ENCODE results near the gene GPR149. TPM values are rescaled to one million over a fixed set of nuclear protein-coding genes. Genes with fewer than 3 reads are reported as not detected.

Gene GPR149
- not detected in 2 replicates for total RNA-seq (2013; cell fraction: nucleolus; rRNA removed)
- total RNA-seq (2014; rRNA removed) (not detected in 2 replicates), total RNA-seq (2014; rRNA removed; fragmentation: Illumina TruSeq; extraction: Trizol) (not detected in 2 replicates), total RNA-seq (2021) (not detected in 2 replicates), polyA plus RNA-seq (2011; rRNA removed) (not detected in 2 replicates), polyA plus RNA-seq (2014; fragmentation: Illumina TruSeq; extraction: Trizol) (not detected in 2 replicates), polyA plus RNA-seq (2014; fragmentation: Nextera tagmentation; extraction: Ambion mirVana) (not detected), polyA plus RNA-seq (2014; rRNA removed) (not detected in 2 replicates), polyA plus RNA-seq (2016; fragmentation: Nextera tagmentation; extraction: Ambion mirVana) (not detected), polyA minus RNA-seq (2011; rRNA and poly(A)+ RNA removed) (not detected in 2 replicates), Bru-seq, nascent RNA (percentile 1 among the genes with signal in this experiment), BruChase-seq, experiment 1, labeled RNA remaining after a 6-hour chase (not detected), BruChase-seq, experiment 2, labeled RNA remaining after a 2-hour chase (not detected)
- not detected for polyA plus RNA-seq (2011; ENCODE audit: low read depth)
- not detected in 2 replicates for polyA plus RNA-seq (2011; cell fraction: cytosol; rRNA removed)
- polyA plus RNA-seq (2011; cell fraction: nucleus; rRNA removed) = not detected in 2 replicates
- polyA plus RNA-seq (2012) = not detected in 2 replicates
- not detected in 2 replicates for polyA minus RNA-seq (2011; cell fraction: cytosol; rRNA and poly(A)+ RNA removed)
- not detected in 2 replicates for polyA minus RNA-seq (2011; cell fraction: nucleus; rRNA and poly(A)+ RNA removed)
- long read RNA-seq, experiment 1 = 0 reads
- long read RNA-seq, experiment 2 = 0 reads

- Histone ChIP-seq H4K20me1 (ENCODE audit: control insufficient read depth, insufficient read depth) (no peaks in the 10 kb centered on the region), H3K27me3 (replicated peaks in 1 of 2; ENCODE audit: control insufficient read depth in 2 of 2, insufficient read depth in 2 of 2, low read length in 1 of 2) (peaks cover 2 to 4% of the 10 kb centered on the region in 2 experiments), H2AFZ (ENCODE audit: control insufficient read depth, low read depth, low read length) (no peak within 1 kb of the TSS), H3K36me3 (ENCODE audit: control insufficient read depth in 2 of 2, insufficient read depth in 2 of 2, low read length in 1 of 2) (no peaks in the 10 kb centered on the region), H3K9me3 (replicated peaks; ENCODE audit: control insufficient read depth, insufficient read depth, low read length) (no peaks in the 10 kb centered on the region; the same call in 2 of the 3 replicates), H3K79me2 (ENCODE audit: control insufficient read depth, insufficient read depth, low read length) (no peaks in the 10 kb centered on the region), H3K4me2 (ENCODE audit: control insufficient read depth, insufficient read depth) (no peak within 1 kb of the TSS), H3K4me3 (no peak within 1 kb of the TSS), H3K4me1 (ENCODE audit: control insufficient read depth, insufficient read depth, low read length) (no peaks in the 10 kb centered on the region), H3K9ac (ENCODE audit: control insufficient read depth, insufficient read depth, low read length) (no peak within 1 kb of the TSS), H3K27ac (ENCODE audit: control insufficient read depth, insufficient read depth) (no peak within 1 kb of the TSS)
- in situ Hi-C loops (cut with MboI) = no loop called here
- intact Hi-C loops (cut with micrococcal nuclease; ENCODE audit: unreplicated experiment) = no loop called here
- FAIRE-seq = no peak
- BruUV-seq (replicated peaks) = no TSS peak
- TF ChIP-seq RUNX3 (IDR thresholded peaks at IDR 0.05; ENCODE audit: low read length) (no peak), ZBED1 (IDR thresholded peaks at IDR 0.05; ENCODE audit: borderline replicate concordance) (no peak), FOXK2 (IDR thresholded peaks at IDR 0.05) (no peak), E2F8 (IDR thresholded peaks at IDR 0.05; ENCODE audit: low read depth, partially characterized antibody) (no peak), TCF3 (IDR thresholded peaks at IDR 0.05; ENCODE audit: borderline replicate concordance, insufficient read depth, low read depth, low read length) (no peak), NR2F1 (conservative IDR thresholded peaks at IDR 0.05) (no peak), GATAD2B (conservative IDR thresholded peaks at IDR 0.05; ENCODE audit: low read depth) (no peak), CBX5 (IDR thresholded peaks at IDR 0.05; ENCODE audit: low read depth) (no peak), CEBPB (IDR thresholded peaks at IDR 0.05; ENCODE audit: borderline replicate concordance in 1 of 2, low read depth in 2 of 2, low read length in 2 of 2) (no peak), IKZF1 (conservative IDR thresholded peaks at IDR 0.05) (no peak), HDAC6 (IDR thresholded peaks at IDR 0.05; ENCODE audit: unreplicated experiment) (no peak), CHD2 (IDR thresholded peaks at IDR 0.05; ENCODE audit: borderline replicate concordance, low read depth, low read length) (no peak), HCFC1 (IDR thresholded peaks at IDR 0.05; ENCODE audit: low read length) (no peak), NFYA (IDR thresholded peaks at IDR 0.05; ENCODE audit: borderline replicate concordance, low read depth, low read length) (no peak), ZNF384 (IDR thresholded peaks at IDR 0.05; ENCODE audit: borderline replicate concordance, low read depth, low read length) (no peak), MEF2B (IDR thresholded peaks at IDR 0.05; ENCODE audit: partially characterized antibody, poor library complexity, severe bottlenecking) (no peak)
- 28% methylated on average over 7 of the region's 7 CpGs for WGBS (ENCODE audit: insufficient coverage, insufficient replicate concordance, low lambda C conversion rate, missing lambda C conversion rate)
- POLR2A ChIA-PET = no interaction called here
- SMC1A ChIA-PET (ENCODE audit: uncharacterized antibody, unreplicated experiment) = interaction anchor here (0.8 kb wide), 1 partner anchor 8 kb away, joined by 3 read pairs; no protein-coding TSS in a partner anchor
- CTCF ChIA-PET = interaction anchor here (0.8 kb wide), 1 partner anchor 9 kb away, joined by 3 read pairs; no protein-coding TSS in a partner anchor
- RAD21 ChIA-PET (ENCODE audit: unreplicated experiment) = no interaction called here
- no peak for ATAC-seq
- no peak for DNase-seq (ENCODE audit: low read depth, low spot score)
Observed at GRCh38 chr3:154430014-154430413, at the start of gene GPR149. GPR149 (minus strand) TSS chr3:154430190; CDS start chr3:154429615, 575 bp downstream.
